Neuronal stem cell (in vitro differentiated cells): ENCODE measurements around the gene ROBO1.

Source experiments
- DNase-seq: peaks from one replicate; pipeline ENCODE4 v3.0.0-alpha.2; 2013; ENCODE audit warnings: low spot score
- H2AFZ ChIP-seq: one replicate; pipeline ENCODE4 v1.6.1; 2013; ENCODE audit warnings: mild to moderate bottlenecking, low read length, inconsistent platforms
- H2AK5ac ChIP-seq: 2 replicates; pipeline ENCODE4 v1.6.1; 2013; ENCODE audit warnings: low read depth, mild to moderate bottlenecking, inconsistent platforms, low read length, moderate library complexity, mixed read lengths
- H2BK120ac ChIP-seq: 2 replicates; pipeline ENCODE4 v1.6.1; 2013; ENCODE audit warnings: low read depth, mild to moderate bottlenecking, inconsistent platforms, low read length, moderate library complexity, mixed read lengths
- H2BK12ac ChIP-seq: one replicate; pipeline ENCODE4 v1.6.1; 2013; ENCODE audit warnings: low read length, inconsistent platforms
- H2BK15ac ChIP-seq: 2 replicates; pipeline ENCODE4 v1.6.1; 2013; ENCODE audit warnings: mild to moderate bottlenecking, low read length, inconsistent platforms, mixed read lengths
- H2BK5ac ChIP-seq: one replicate; pipeline ENCODE4 v1.6.1; 2013; ENCODE audit warnings: inconsistent platforms, mild to moderate bottlenecking, low read length, moderate library complexity
- H3K14ac ChIP-seq: one replicate; pipeline ENCODE4 v1.6.1; 2013; ENCODE audit warnings: low read length, inconsistent platforms
- H3K18ac ChIP-seq: 2 replicates; pipeline ENCODE4 v1.6.1; 2013; ENCODE audit warnings: low read length, inconsistent platforms
- H3K23ac ChIP-seq: 2 replicates; pipeline ENCODE4 v1.6.1; 2013; ENCODE audit warnings: low read depth, mild to moderate bottlenecking, mixed read lengths, low read length, inconsistent platforms; ENCODE audit not compliant: poor library complexity
- H3K27ac ChIP-seq: replicated peaks from 3 replicates; pipeline ENCODE4 v1.5.1; 2013; ENCODE audit warnings: low read length, inconsistent platforms
- H3K27me3 ChIP-seq, 3 experiments: 2 replicates each; pipeline ENCODE4 v1.6.1; 2013; ENCODE audit warnings: low read length in 3 of 3, mild to moderate bottlenecking in 2 of 3, inconsistent platforms in 1 of 3, low read depth in 1 of 3, mixed read lengths in 1 of 3, moderate library complexity in 1 of 3; ENCODE audit not compliant: control insufficient read depth in 3 of 3, insufficient read depth in 3 of 3
- H3K36me3 ChIP-seq, 2 donors: replicated peaks in 1 of 2; 2 replicates each; pipeline ENCODE4 v1.6.1; 2013; ENCODE audit warnings: low read length in 2 of 2; ENCODE audit not compliant: control insufficient read depth in 2 of 2, insufficient read depth in 2 of 2
- H3K4ac ChIP-seq: 2 replicates; pipeline ENCODE4 v1.6.1; 2013; ENCODE audit warnings: inconsistent platforms, mild to moderate bottlenecking, low read length, moderate library complexity
- H3K4me1 ChIP-seq, 2 donors: 1 replicate in 1 of 2; 2 replicates in 1 of 2; pipeline ENCODE4 v1.6.1; 2013; ENCODE audit warnings: low read length in 2 of 2, low read depth in 1 of 2; ENCODE audit not compliant: control insufficient read depth in 2 of 2, insufficient read depth in 1 of 2
- H3K4me2 ChIP-seq: one replicate; pipeline ENCODE4 v1.6.1; 2013; ENCODE audit warnings: mild to moderate bottlenecking, low read length, inconsistent platforms; ENCODE audit not compliant: insufficient read depth, poor library complexity, severe bottlenecking
- H3K4me3 ChIP-seq, 2 donors: 2 replicates each; pipeline ENCODE4 v1.5.1; 2013; ENCODE audit warnings: low read length in 2 of 2, mild to moderate bottlenecking in 2 of 2, inconsistent platforms in 1 of 2, moderate library complexity in 1 of 2
- H3K79me1 ChIP-seq: one replicate; pipeline ENCODE4 v1.6.1; 2013; ENCODE audit warnings: low read depth, mild to moderate bottlenecking, inconsistent platforms, low read length, moderate library complexity
- H3K9ac ChIP-seq: one replicate; pipeline ENCODE4 v1.6.1; 2013; ENCODE audit warnings: mild to moderate bottlenecking, low read depth, low read length, inconsistent platforms; ENCODE audit not compliant: poor library complexity
- H3K9me3 ChIP-seq, 2 donors: replicated peaks in 1 of 2; 2 replicates each; pipeline versions ENCODE3 to v1.6.1; 2013; ENCODE audit warnings: low read length in 2 of 2, mild to moderate bottlenecking in 2 of 2, inconsistent platforms in 1 of 2, low read depth in 1 of 2, mixed read lengths in 1 of 2, moderate library complexity in 1 of 2; ENCODE audit not compliant: control insufficient read depth in 2 of 2, insufficient read depth in 1 of 2
- H4K8ac ChIP-seq: one replicate; pipeline ENCODE4 v1.6.1; 2013; ENCODE audit warnings: low read depth, mild to moderate bottlenecking, inconsistent platforms, low read length, moderate library complexity
- H4K91ac ChIP-seq: one replicate; pipeline ENCODE4 v1.6.1; 2013; ENCODE audit warnings: low read length, low read depth, mild to moderate bottlenecking, inconsistent platforms; ENCODE audit not compliant: poor library complexity
- WGBS, 2 donors: extraction: QIAGEN DNeasy Blood & Tissue Kit; methylation state at CpG; one replicate each; pipeline ENCODE4 v1.1.7; 2013; ENCODE audit warnings: missing lambda C conversion rate in 2 of 2, mixed read lengths in 1 of 2; ENCODE audit not compliant: insufficient read length in 2 of 2, insufficient replicate concordance in 1 of 2; ENCODE audit errors: extremely low coverage in 2 of 2; 5-methylcytosine and 5-hydroxymethylcytosine counted together

Gene ROBO1

GRCh38 chr3:79002465-79003372 is 765.1 kb downstream of the ROBO1 start:
- Histone ChIP-seq H3K27ac (no peak overlapping the region), H3K27me3 (no peaks in the 10 kb centered on the region), H3K4me2 (no peak overlapping the region), H3K4me3 (no peak overlapping the region), H3K14ac (no peak overlapping the region), H4K91ac (no peak overlapping the region), H2AFZ (no peak overlapping the region), H2BK120ac (no peak overlapping the region), H3K23ac (no peak overlapping the region), H3K9ac (no peak overlapping the region), H3K4ac (no peak overlapping the region), H3K18ac (no peak overlapping the region), H3K4me1 (peaks cover 0 to 4% of the 10 kb centered on the region in 2 donors), H2BK15ac (no peak overlapping the region), H2BK12ac (no peak overlapping the region), H4K8ac (no peak overlapping the region), H2BK5ac (no peak overlapping the region), H3K79me1 (peaks cover 2% of the 10 kb centered on the region), H3K9me3 (peaks cover 0 to 3% of the 10 kb centered on the region in 2 donors), H3K36me3 (no peaks in the 10 kb centered on the region), H2AK5ac (no peak overlapping the region)
- WGBS, 2 donors: no CpG with 5 or more reads among the region's 4 CpGs
- no peak for DNase-seq

GRCh38 chr3:79001255-79001654 is 766.5 kb downstream of the ROBO1 start:
- no peak overlapping the region for H2BK15ac ChIP-seq
- H2AK5ac ChIP-seq: no peak overlapping the region
- no peaks in the 10 kb centered on the region for H3K27me3 ChIP-seq
- no peak overlapping the region for H3K4ac ChIP-seq
- no peak overlapping the region for H4K91ac ChIP-seq
- H2BK120ac ChIP-seq: no peak overlapping the region
- H3K36me3 ChIP-seq: peaks cover 0 to 3% of the 10 kb centered on the region in 2 donors
- no peak overlapping the region for H3K23ac ChIP-seq
- no peak overlapping the region for H3K18ac ChIP-seq
- H3K4me3 ChIP-seq: no peak overlapping the region
- peaks cover 2% of the 10 kb centered on the region for H3K79me1 ChIP-seq
- no peak overlapping the region for H3K9ac ChIP-seq
- peaks cover 0 to 4% of the 10 kb centered on the region in 2 donors for H3K4me1 ChIP-seq
- H2BK5ac ChIP-seq: no peak overlapping the region
- no peak overlapping the region for H2BK12ac ChIP-seq
- H3K4me2 ChIP-seq: no peak overlapping the region
- no peak overlapping the region for H3K27ac ChIP-seq
- no peak overlapping the region for H3K14ac ChIP-seq
- H3K9me3 ChIP-seq: peaks cover 0 to 3% of the 10 kb centered on the region in 2 donors
- no peak overlapping the region for H4K8ac ChIP-seq
- DNase-seq: no peak
- WGBS, 2 donors: no CpG with 5 or more reads among the region's 3 CpGs
- H2AFZ ChIP-seq: no peak overlapping the region

GRCh38 chr3:78999139-78999538 is 768.7 kb downstream of the ROBO1 start:
- Histone ChIP-seq H2AFZ (no peak overlapping the region), H3K4ac (no peak overlapping the region), H3K4me2 (no peak overlapping the region), H3K27me3 (no peaks in the 10 kb centered on the region), H4K8ac (no peak overlapping the region), H2BK15ac (no peak overlapping the region), H3K4me1 (peaks cover 0 to 2% of the 10 kb centered on the region in 2 donors), H3K14ac (no peak overlapping the region), H2BK12ac (no peak overlapping the region), H2BK5ac (no peak overlapping the region), H3K79me1 (no peaks in the 10 kb centered on the region), H3K27ac (no peak overlapping the region), H3K9ac (no peak overlapping the region), H3K9me3 (peaks cover 0 to 3% of the 10 kb centered on the region in 2 donors), H2AK5ac (no peak overlapping the region), H3K36me3 (peaks cover 0 to 3% of the 10 kb centered on the region in 2 donors), H3K23ac (no peak overlapping the region), H3K4me3 (no peak overlapping the region), H4K91ac (no peak overlapping the region), H3K18ac (no peak overlapping the region), H2BK120ac (no peak overlapping the region)
- 100% methylated on average over 1 of the region's 2 CpGs; no CpG with 5 or more reads in 1 of the 2 donors for WGBS, 2 donors
- DNase-seq: no peak

DNA sequence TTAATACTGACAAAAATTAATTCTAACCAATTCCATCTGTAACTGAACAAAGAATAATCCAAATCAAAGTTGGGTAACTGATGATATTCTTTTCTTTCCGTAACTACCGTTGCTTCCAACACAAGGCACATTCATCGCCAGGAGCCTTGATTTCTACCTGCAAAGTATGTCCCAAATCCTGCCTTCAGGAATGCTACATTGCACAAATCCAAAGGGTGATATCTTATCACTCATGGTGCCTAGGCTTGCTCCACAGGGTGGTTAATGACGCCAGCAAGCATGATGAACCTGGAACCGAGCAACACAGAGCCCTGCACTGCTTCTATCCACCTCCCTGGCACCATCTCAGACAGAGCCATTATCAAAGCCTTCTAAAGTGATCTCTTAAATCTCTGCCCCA is 772.7 kb downstream of the ROBO1 start:
- H3K27ac ChIP-seq: no peak overlapping the region
- no peak overlapping the region for H2BK12ac ChIP-seq
- H3K9me3 ChIP-seq: peaks cover 6 to 17% of the 10 kb centered on the region in 2 donors
- no peak overlapping the region for H2AK5ac ChIP-seq
- DNase-seq: no peak
- H2AFZ ChIP-seq: no peak overlapping the region
- H3K4ac ChIP-seq: no peak overlapping the region
- H2BK15ac ChIP-seq: no peak overlapping the region
- H3K4me2 ChIP-seq: no peak overlapping the region
- no peak overlapping the region for H4K91ac ChIP-seq
- no CpG with 5 or more reads among the region's 5 CpGs for WGBS, 2 donors
- H3K79me1 ChIP-seq: no peaks in the 10 kb centered on the region
- H2BK5ac ChIP-seq: no peak overlapping the region
- no peak overlapping the region for H2BK120ac ChIP-seq
- peaks cover 0 to 5% of the 10 kb centered on the region in 2 donors for H3K4me1 ChIP-seq
- H3K4me3 ChIP-seq: no peak overlapping the region
- H3K36me3 ChIP-seq: peaks cover 0 to 3% of the 10 kb centered on the region in 2 donors
- H4K8ac ChIP-seq: no peak overlapping the region
- H3K14ac ChIP-seq: no peak overlapping the region
- no peak overlapping the region for H3K23ac ChIP-seq
- no peak overlapping the region for H3K18ac ChIP-seq
- no peaks in the 10 kb centered on the region for H3K27me3 ChIP-seq
- no peak overlapping the region for H3K9ac ChIP-seq
